D341Med (cell line): ENCODE measurements around the gene MLH1.
"Not testable (repeated sequence)": the region's sequence is repeated elsewhere in the genome, so short reads cannot be mapped to it uniquely, and the experiment has no call there.

Experiments used
- DNase-seq: peaks from one replicate; pipeline ENCODE4 v3.0.0; 2012; ENCODE audit warnings: low spot score

The MLH1 gene

GRCh38 chr3:37039161-37039846 lies 46.0 kb downstream of the MLH1 start:
- no peak for DNase-seq

GRCh38 chr3:37040231-37040630 lies 46.9 kb downstream of the MLH1 start:
- no peak for DNase-seq

- no peak for DNase-seq
Measured at GRCh38 chr3:37041546-37042195, 48.4 kb downstream of the MLH1 start.

GRCh38 chr3:37042712-37043111 lies 49.4 kb downstream of the MLH1 start:
- not testable (repeated sequence) for DNase-seq

GRCh38 chr3:37050282-37050681 lies 57.0 kb downstream of the MLH1 start:
- no peak for DNase-seq

GRCh38 chr3:37052860-37053259 lies 59.5 kb downstream of the MLH1 start:
- no peak for DNase-seq

GRCh38 chr3:37053337-37053736 lies 60.0 kb downstream of the MLH1 start:
- no peak for DNase-seq

GRCh38 chr3:37053753-37054152 lies 60.4 kb downstream of the MLH1 start:
- no peak for DNase-seq

- DNase-seq: no peak
Measured at GRCh38 chr3:37054370-37054769, 61.1 kb downstream of the MLH1 start.

- not testable (repeated sequence) for DNase-seq
Measured at GRCh38 chr3:37055077-37055476, 61.8 kb downstream of the MLH1 start.

- no peak for DNase-seq
Measured at GRCh38 chr3:37056826-37057225, 63.5 kb downstream of the MLH1 start.

- no peak for DNase-seq
Measured at GRCh38 chr3:37058117-37058516, 64.8 kb downstream of the MLH1 start.

- DNase-seq: no peak
Measured at GRCh38 chr3:37064747-37065146, 71.4 kb downstream of the MLH1 start.

- DNase-seq: no peak
Measured at GRCh38 chr3:37067577-37067976, 74.3 kb downstream of the MLH1 start.

- no peak for DNase-seq
Measured at GRCh38 chr3:37068031-37068430, 74.7 kb downstream of the MLH1 start.

- DNase-seq: no peak
Measured at GRCh38 chr3:37071921-37072320, 78.6 kb downstream of the MLH1 start.

- DNase-seq: no peak
Measured at GRCh38 chr3:37072892-37073291, 79.6 kb downstream of the MLH1 start.

GRCh38 chr3:37074178-37074577 lies 80.9 kb downstream of the MLH1 start:
- no peak for DNase-seq

- DNase-seq: no peak
Measured at GRCh38 chr3:37075955-37076354, 82.6 kb downstream of the MLH1 start.

- no peak for DNase-seq
Measured at GRCh38 chr3:37082317-37082716, 89.0 kb downstream of the MLH1 start.

GRCh38 chr3:37086918-37087317 lies 93.6 kb downstream of the MLH1 start:
- no peak for DNase-seq

- DNase-seq: no peak
Measured at GRCh38 chr3:37087870-37088269, 94.6 kb downstream of the MLH1 start.

GRCh38 chr3:37092484-37092883 lies 99.2 kb downstream of the MLH1 start:
- no peak for DNase-seq

GRCh38 chr3:37093481-37093880 lies 100.2 kb downstream of the MLH1 start:
- DNase-seq: no peak
